ENCODE results near the gene NELL2.

GRCh38 chr12:44720265-44720664 lies 155.8 kb downstream of the NELL2 start:
- TF ChIP-seq CTCF (conservative IDR thresholded peaks at IDR 0.05) (no peak), ZFX (IDR thresholded peaks at IDR 0.05) (no peak)
